Stimulated activated CD8-positive, alpha-beta memory T cell treated with anti-CD3 and anti-CD28 coated beads, Interleukin-15, amount 100 ng/mL, for 1 hour (primary cell): ENCODE data around the gene PPM1H.
"Not testable (repeated sequence)": the region's sequence is repeated elsewhere in the genome, so short reads cannot be mapped to it uniquely, and the experiment has no call there.

Source experiments
- DNase-seq: peaks from one replicate; pipeline ENCODE4 v3.0.0-alpha.2; 2020; ENCODE audit warnings: low read depth

PPM1H gene

DNA sequence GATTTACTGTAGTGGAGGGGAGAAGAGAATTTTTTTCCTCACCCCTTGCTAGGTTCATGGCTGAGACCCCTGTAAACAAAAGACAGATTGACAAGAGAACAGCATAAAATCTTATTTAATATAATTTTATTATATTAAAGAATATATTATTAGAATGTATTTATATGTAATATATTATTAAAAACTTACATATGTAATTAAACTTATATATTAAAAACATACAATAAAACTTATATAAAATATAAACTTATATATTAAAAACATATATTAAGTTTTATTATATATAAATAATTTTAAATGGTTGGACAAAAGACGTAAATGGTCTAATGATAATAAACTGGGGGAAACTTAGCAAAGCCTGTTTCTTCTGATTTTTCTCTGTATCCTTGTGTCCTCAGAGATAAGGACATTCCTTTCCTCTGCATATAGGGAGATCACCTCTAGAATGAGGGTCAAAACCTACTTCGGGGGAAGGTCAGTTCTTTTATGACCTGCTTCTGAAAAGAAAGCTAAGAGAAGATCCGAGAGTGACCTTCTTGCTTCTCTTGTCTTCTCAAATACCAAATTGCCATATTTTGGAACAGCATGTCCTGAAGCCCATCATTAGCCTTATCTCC, 8.9 kb upstream of the PPM1H start:
- no peak for DNase-seq

DNA sequence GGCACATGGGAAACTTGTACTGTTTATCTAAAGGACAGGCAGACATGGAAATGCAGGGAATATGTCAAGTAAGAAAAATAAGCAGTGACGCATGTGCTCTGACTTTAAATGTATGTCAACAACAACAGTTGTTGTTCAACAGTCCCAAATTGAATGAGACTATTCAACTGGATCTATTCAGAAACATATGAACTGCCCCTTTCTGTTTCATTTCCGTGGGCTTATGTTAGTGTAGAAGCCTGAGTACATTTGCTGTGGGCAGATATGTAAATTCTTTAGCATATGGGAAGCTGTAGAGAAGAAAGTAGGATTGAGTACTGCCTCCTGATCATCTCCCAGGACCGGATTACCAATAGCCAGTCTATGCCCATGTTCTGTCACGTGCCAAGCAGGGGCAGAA, 7.4 kb upstream of the PPM1H start:
- not testable (repeated sequence) for DNase-seq

GRCh38 chr12:62934239-62934798, 631 bp downstream of the PPM1H start:
- no peak for DNase-seq

DNA sequence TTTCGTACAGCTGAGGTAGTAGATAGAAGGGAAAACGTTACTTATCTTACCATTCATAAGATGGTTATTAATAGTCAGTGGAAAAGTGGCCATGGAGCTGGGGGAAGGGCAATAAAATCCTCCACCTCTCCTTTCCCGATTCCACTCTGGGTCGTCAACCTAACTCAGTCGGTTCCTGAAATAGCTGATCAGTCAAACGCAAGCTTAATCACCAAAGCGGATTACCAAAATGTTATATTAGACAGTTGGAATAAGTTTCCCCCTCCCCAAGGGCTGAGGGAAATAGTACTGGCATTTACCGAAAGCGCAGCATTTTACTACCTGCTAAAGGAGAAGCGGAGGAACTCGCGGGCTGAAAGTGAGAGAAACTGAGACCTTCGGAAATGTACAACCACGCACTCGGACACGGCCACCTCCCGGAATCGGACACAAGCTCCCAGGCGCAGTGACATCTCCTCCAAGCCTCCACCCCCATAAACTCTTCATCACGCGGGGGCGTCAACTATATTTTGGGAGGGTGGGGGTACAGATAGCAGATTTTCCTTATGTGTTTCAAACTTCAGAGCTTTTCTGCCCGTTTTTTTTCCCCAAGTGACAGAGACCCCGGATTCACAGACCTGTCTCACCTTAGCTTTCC, 1.2 kb downstream of the PPM1H start:
- DNase-seq: no peak

GRCh38 chr12:62933220-62933601, 1.7 kb downstream of the PPM1H start:
- no peak for DNase-seq

- no peak for DNase-seq
These were observed 3.5 kb downstream of the PPM1H start for GRCh38 chr12:62931477-62931876.

GRCh38 chr12:62930546-62931425, 4.2 kb downstream of the PPM1H start:
- no peak for DNase-seq

GRCh38 chr12:62928632-62929031, 6.3 kb downstream of the PPM1H start:
- no peak for DNase-seq

DNA sequence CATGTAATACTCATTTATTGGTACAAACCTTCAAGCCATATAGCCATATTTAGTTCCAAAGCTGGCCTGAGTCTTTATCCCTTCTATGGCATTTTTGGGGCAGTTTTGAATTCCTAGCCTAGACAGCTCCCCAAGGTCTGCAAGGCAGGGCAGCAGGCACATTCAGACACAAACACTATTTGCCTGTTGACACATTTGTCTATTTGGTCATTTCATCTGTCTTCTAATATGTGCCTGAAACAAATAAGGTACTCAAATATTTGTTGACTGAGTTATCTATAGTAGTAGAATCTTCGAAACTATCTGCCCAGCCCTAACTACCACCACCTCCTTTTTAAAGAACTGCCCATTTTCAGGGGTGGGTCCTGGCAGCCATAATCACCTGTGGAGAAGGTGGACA, 9.3 kb downstream of the PPM1H start:
- DNase-seq: no peak

DNA sequence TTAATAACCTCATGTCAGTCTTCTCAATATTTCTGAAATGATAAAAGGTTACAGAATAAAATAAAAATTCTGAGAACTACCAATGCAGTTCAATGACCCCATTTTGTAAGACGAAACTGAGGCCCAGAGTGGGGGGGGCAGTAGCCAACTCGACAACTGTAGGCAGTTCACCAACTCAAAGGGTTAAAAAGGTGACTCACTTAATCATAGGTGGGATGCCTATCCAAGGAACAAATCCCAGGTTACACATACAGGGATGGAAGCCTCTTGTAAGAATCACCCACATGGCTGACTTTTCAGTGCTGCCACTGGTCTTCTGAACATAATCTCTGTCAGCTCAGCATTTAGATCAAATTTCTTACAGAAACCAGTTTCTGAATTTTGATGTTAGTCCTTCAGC, 10.9 kb downstream of the PPM1H start:
- DNase-seq: no peak

GRCh38 chr12:62922539-62922938, 12.4 kb downstream of the PPM1H start:
- no peak for DNase-seq

- no peak for DNase-seq
These were observed 15.1 kb downstream of the PPM1H start for GRCh38 chr12:62919838-62920237.

- no peak for DNase-seq
These were observed 17.0 kb downstream of the PPM1H start for GRCh38 chr12:62917926-62918325.

GRCh38 chr12:62916632-62917425, 18.1 kb downstream of the PPM1H start:
- DNase-seq: no peak

- no peak for DNase-seq
These were observed 19.8 kb downstream of the PPM1H start for GRCh38 chr12:62915204-62915529.

GRCh38 chr12:62914443-62915203, 20.3 kb downstream of the PPM1H start:
- DNase-seq: no peak

DNA sequence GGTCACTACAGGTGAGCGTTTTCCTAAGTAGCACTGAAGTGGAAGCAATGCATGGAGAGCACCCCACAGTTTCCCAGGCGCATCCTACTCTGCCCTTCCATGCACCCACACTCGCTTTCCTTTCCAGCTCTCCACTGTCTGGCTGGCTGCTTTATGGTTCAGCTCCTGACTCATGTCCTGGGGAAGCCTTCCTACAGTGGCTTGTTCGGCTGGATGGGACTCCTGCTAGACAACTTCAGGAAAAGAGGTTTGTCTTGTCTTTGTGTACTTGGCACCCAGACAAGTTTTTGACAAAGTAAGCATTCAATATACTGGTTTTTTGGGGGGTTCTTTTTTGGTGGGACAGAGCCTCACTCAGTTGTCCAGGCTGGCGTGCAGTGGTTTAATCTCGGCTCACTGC, 21.6 kb downstream of the PPM1H start:
- DNase-seq: no peak

GRCh38 chr12:62912644-62913043, 22.3 kb downstream of the PPM1H start:
- no peak for DNase-seq

DNA sequence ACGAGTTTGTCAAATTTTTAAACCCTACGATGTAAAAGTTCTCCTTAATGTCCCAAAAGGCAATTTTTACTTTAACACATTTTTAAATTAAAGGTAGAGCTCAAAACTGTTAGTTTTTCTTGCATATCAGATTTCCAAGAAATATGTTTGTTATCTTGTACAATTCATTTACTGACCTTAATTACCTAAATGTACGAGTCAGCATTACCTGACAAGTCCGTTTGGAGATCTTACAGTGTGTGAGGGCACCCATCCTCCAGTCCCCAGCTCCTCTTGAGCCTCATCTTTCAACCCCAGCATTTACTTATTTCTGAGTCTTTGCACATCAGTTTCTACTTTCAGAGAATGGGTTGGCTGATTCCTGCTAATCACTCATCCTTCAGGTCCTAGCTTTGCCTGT, 23.7 kb downstream of the PPM1H start:
- no peak for DNase-seq

DNA sequence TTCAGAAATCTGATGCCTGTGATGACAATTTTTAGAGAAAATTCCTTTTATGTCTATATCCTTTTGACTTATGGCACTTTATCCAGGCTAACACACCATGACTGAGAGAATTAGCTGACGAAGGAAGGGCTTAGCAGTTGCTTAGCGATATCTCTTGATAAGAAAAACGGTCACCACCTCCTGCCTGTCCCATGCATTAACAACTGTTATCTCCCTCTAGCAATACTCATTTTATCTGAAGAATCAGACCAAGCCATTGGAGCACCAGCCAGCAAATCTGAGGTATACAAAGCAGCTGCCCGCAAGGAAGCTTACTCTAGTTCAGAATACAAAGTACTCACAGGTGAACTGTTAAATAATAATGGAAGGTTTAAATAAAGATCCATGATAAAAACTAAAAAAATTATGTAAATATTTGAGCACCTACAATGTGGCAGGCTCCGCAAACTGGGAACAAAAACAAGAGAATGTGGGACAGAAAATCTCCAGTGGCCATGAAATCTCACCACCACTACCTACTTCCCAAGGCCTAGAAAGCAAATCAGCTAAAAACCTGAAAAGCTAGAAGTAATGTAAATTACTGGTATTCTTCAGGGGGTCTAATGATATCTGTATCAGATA, 24.3 kb downstream of the PPM1H start:
- DNase-seq: no peak

- no peak for DNase-seq
These were observed 25.6 kb downstream of the PPM1H start for GRCh38 chr12:62909340-62909739.
